GM23338 (cell line): ENCODE data around the gene BNIPL. TPM values are rescaled to one million over a fixed set of nuclear protein-coding genes. Genes with fewer than 3 reads are reported as not detected.

Source experiments
- ATAC-seq: fragments of 200-7000 bp; cut with Tn5 transposase; 3 replicates; pipeline ENCODE4 v1.9.1; 2020
- DNase-seq: peaks from one replicate; pipeline ENCODE4 v3.0.0-alpha.2; 2015; ENCODE audit warnings: low spot score
- H2AFZ ChIP-seq: fragments of 200-600 bp; sonication (generic); 2 replicates; pipeline ENCODE4 v1.8.0; 2016; ENCODE audit warnings: antibody characterized with exemption, mild to moderate bottlenecking, moderate library complexity
- H3F3A ChIP-seq: fragments of 200-600 bp; sonication (generic); replicated peaks from 2 replicates; pipeline ENCODE4 v1.8.0; 2017; ENCODE audit warnings: antibody characterized with exemption, mixed run types, low read depth
- H3K27ac ChIP-seq: fragments of 200-600 bp; sonication (generic); 2 replicates; pipeline ENCODE4 v1.6.1; 2016; ENCODE audit warnings: low read depth
- H3K27me3 ChIP-seq: fragments of 200-600 bp; sonication (generic); 2 replicates; pipeline ENCODE4 v1.8.0; 2016; ENCODE audit warnings: mild to moderate bottlenecking, mixed run types, moderate library complexity; ENCODE audit not compliant: insufficient read depth
- H3K36me3 ChIP-seq: fragments of 200-600 bp; sonication (generic); 2 replicates; pipeline ENCODE4 v1.8.0; 2016; ENCODE audit warnings: mild to moderate bottlenecking; ENCODE audit not compliant: insufficient read depth
- H3K4me1 ChIP-seq: fragments of 200-600 bp; sonication (generic); 2 replicates; pipeline ENCODE4 v1.8.0; 2016; ENCODE audit warnings: mild to moderate bottlenecking, moderate library complexity; ENCODE audit not compliant: insufficient read depth
- H3K4me2 ChIP-seq: fragments of 200-600 bp; sonication (generic); 2 replicates; pipeline ENCODE4 v1.7.1; 2017; ENCODE audit warnings: mixed run types
- H3K4me3 ChIP-seq: fragments of 200-600 bp; sonication (generic); 2 replicates; pipeline ENCODE4 v1.6.1; 2016; ENCODE audit warnings: mixed run types
- H3K79me2 ChIP-seq: fragments of 200-600 bp; sonication (generic); replicated peaks from 2 replicates; pipeline ENCODE4 v1.8.0; 2017; ENCODE audit warnings: mild to moderate bottlenecking; ENCODE audit not compliant: insufficient read depth
- H3K9me2 ChIP-seq: fragments of 200-600 bp; sonication (generic); 2 replicates; pipeline ENCODE4 v1.8.0; 2017; ENCODE audit not compliant: insufficient read depth
- H4K20me1 ChIP-seq: fragments of 200-600 bp; sonication (generic); replicated peaks from 2 replicates; pipeline ENCODE4 v1.8.0; 2017; ENCODE audit warnings: mild to moderate bottlenecking; ENCODE audit not compliant: insufficient read depth
- H3K27ac Mint-ChIP-seq: 2 replicates; pipeline ENCODE4 v1.8.0; 2020; ENCODE audit warnings: inconsistent platforms, mild to moderate bottlenecking, moderate library complexity, mixed read lengths
- H3K27me3 Mint-ChIP-seq: 3 replicates; pipeline ENCODE4 v1.8.0; 2022; ENCODE audit warnings: low read depth, mild to moderate bottlenecking, moderate library complexity, mixed read lengths, inconsistent platforms; ENCODE audit not compliant: insufficient read depth, poor library complexity
- H3K36me3 Mint-ChIP-seq: 3 replicates; pipeline ENCODE4 v1.8.0; 2021; ENCODE audit warnings: low read depth, mild to moderate bottlenecking, inconsistent platforms, moderate library complexity, mixed read lengths
- H3K4me1 Mint-ChIP-seq: 3 replicates; pipeline ENCODE4 v1.8.0; 2020; ENCODE audit warnings: mild to moderate bottlenecking, inconsistent platforms, mixed read lengths
- H3K4me3 Mint-ChIP-seq: 3 replicates; pipeline ENCODE4 v1.8.0; 2021; ENCODE audit warnings: moderate library complexity, mild to moderate bottlenecking, inconsistent platforms, mixed read lengths
- H3K9me3 Mint-ChIP-seq: 3 replicates; pipeline ENCODE4 v1.8.0; 2020; ENCODE audit warnings: moderate library complexity, mild to moderate bottlenecking, inconsistent platforms, mixed read lengths
- CREB1 ChIP-seq: fragments of 250-450 bp; sonication (Bioruptor Pico); IDR thresholded peaks from 2 replicates; pipeline ENCODE4 v1.5.0; 2020; ENCODE audit warnings: low read depth, mild to moderate bottlenecking, moderate library complexity
- ETS1 ChIP-seq: IDR thresholded peaks from 2 replicates; pipeline ENCODE4 v1.6.1; 2016; ENCODE audit warnings: antibody characterized with exemption
- NANOG ChIP-seq: IDR thresholded peaks from 2 replicates; pipeline ENCODE4 v1.6.1; 2016; ENCODE audit warnings: antibody characterized with exemption, borderline replicate concordance
- POLR2AphosphoS5 ChIP-seq: IDR thresholded peaks from 2 replicates; pipeline ENCODE4 v1.6.1; 2016; ENCODE audit warnings: antibody characterized with exemption, low read depth
- polyA plus RNA-seq: library from polyadenylated mRNA; unstranded; fragments of >200 nt; fragmentation: Nextera tagmentation; extraction: Ambion mirVana; gene quantifications from 2 replicates; pipeline ENCODE4 v1.2.1, GENCODE V29; 2016
- total RNA-seq: library from RNA; depleted of rRNA; stranded (reverse); fragments of >200 nt; shearing (Covaris generic); gene quantifications from 2 replicates; pipeline ENCODE4 v1.2.3, GENCODE V29; 2014
- TF ChIP-seq, protein P1 (sequence below): fragments of 250-450 bp; sonication (Bioruptor Pico); IDR thresholded peaks from 2 replicates; pipeline ENCODE4 v1.5.0; 2020; ENCODE audit warnings: mild to moderate bottlenecking, moderate library complexity

The BNIPL gene
- total and polyA plus RNA-seq, 2 experiments from 2014 or later: 0.91 to 1.2 TPM

DNA sequence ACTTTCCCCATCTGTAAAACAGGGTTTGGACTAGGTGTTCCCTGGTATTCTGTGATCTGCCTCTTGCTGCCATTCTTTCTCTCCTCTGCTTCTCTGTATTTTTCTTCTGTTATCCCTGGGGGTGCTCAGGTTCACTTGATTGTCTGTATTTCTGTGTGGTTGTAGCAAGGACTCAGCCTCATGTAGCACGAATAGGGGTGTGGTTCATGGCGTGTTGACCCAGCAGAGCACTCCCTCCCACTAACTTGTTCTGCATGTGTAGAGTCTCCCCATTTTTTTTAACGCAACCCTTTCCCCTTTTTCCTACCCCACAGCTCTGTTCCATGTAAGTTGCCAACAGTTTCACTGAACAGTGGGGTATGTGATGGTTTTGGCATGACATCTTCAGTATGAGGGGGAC lies 1.2 kb upstream of the BNIPL start:
- Histone ChIP-seq H3K9me2 (no peaks in the 10 kb centered on the region), H3K27me3 (no peaks in the 10 kb centered on the region), H3K4me2 (no peak overlapping the region), H3F3A (no peaks in the 10 kb centered on the region), H3K27ac (0 out of 2 replicates have a peak overlapping the region, but pooled peaks have one; percentile 26), H3K4me1 (peaks cover 19% of the 10 kb centered on the region), H4K20me1 (no peaks in the 10 kb centered on the region; the same call in 1 of the 2 replicates), H3K79me2 (no peaks in the 10 kb centered on the region), H3K4me3 (no peak overlapping the region), H3K36me3 (0 out of 2 replicates have a peak, but pooled peaks cover 3% of the 10 kb centered on the region), H2AFZ (no peak overlapping the region)
- peaks cover 21% of the 10 kb centered on the region for H3K36me3 Mint-ChIP-seq
- H3K27me3 Mint-ChIP-seq: peaks cover 6% of the 10 kb centered on the region
- 0 out of 2 replicates have a peak overlapping the region, but pooled peaks have one; percentile 5 for H3K27ac Mint-ChIP-seq
- no peak overlapping the region for H3K4me3 Mint-ChIP-seq
- TF ChIP-seq, protein P1, sequence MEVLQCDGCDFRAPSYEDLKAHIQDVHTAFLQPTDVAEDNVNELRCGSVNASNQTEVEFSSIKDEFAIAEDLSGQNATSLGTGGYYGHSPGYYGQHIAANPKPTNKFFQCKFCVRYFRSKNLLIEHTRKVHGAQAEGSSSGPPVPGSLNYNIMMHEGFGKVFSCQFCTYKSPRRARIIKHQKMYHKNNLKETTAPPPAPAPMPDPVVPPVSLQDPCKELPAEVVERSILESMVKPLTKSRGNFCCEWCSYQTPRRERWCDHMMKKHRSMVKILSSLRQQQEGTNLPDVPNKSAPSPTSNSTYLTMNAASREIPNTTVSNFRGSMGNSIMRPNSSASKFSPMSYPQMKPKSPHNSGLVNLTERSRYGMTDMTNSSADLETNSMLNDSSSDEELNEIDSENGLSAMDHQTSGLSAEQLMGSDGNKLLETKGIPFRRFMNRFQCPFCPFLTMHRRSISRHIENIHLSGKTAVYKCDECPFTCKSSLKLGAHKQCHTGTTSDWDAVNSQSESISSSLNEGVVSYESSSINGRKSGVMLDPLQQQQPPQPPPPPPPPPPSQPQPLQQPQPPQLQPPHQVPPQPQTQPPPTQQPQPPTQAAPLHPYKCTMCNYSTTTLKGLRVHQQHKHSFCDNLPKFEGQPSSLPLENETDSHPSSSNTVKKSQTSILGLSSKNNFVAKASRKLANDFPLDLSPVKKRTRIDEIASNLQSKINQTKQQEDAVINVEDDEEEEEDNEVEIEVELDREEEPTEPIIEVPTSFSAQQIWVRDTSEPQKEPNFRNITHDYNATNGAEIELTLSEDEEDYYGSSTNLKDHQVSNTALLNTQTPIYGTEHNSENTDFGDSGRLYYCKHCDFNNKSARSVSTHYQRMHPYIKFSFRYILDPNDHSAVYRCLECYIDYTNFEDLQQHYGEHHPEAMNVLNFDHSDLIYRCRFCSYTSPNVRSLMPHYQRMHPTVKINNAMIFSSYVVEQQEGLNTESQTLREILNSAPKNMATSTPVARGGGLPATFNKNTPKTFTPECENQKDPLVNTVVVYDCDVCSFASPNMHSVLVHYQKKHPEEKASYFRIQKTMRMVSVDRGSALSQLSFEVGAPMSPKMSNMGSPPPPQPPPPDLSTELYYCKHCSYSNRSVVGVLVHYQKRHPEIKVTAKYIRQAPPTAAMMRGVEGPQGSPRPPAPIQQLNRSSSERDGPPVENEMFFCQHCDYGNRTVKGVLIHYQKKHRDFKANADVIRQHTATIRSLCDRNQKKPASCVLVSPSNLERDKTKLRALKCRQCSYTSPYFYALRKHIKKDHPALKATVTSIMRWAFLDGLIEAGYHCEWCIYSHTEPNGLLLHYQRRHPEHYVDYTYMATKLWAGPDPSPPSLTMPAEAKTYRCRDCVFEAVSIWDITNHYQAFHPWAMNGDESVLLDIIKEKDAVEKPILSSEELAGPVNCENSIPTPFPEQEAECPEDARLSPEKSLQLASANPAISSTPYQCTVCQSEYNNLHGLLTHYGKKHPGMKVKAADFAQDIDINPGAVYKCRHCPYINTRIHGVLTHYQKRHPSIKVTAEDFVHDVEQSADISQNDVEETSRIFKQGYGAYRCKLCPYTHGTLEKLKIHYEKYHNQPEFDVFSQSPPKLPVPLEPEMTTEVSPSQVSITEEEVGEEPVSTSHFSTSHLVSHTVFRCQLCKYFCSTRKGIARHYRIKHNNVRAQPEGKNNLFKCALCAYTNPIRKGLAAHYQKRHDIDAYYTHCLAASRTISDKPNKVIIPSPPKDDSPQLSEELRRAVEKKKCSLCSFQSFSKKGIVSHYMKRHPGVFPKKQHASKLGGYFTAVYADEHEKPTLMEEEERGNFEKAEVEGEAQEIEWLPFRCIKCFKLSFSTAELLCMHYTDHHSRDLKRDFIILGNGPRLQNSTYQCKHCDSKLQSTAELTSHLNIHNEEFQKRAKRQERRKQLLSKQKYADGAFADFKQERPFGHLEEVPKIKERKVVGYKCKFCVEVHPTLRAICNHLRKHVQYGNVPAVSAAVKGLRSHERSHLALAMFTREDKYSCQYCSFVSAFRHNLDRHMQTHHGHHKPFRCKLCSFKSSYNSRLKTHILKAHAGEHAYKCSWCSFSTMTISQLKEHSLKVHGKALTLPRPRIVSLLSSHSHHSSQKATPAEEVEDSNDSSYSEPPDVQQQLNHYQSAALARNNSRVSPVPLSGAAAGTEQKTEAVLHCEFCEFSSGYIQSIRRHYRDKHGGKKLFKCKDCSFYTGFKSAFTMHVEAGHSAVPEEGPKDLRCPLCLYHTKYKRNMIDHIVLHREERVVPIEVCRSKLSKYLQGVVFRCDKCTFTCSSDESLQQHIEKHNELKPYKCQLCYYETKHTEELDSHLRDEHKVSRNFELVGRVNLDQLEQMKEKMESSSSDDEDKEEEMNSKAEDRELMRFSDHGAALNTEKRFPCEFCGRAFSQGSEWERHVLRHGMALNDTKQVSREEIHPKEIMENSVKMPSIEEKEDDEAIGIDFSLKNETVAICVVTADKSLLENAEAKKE (CRISPR knock-in tag): no peak
- TF ChIP-seq ETS1 (no peak), NANOG (no peak), CREB1 (CRISPR knock-in tag) (no peak), POLR2AphosphoS5 (no peak)
- H3K4me1 Mint-ChIP-seq: peaks cover 23% of the 10 kb centered on the region
- no peak for DNase-seq
- no peak for ATAC-seq
- H3K9me3 Mint-ChIP-seq: no peaks in the 10 kb centered on the region
